Thyroid gland (tissue), 4 donors: ENCODE measurements around the gene METTL26.

Source experiments
- CTCF ChIP-seq, 6 experiments: fragments of 200-600 bp in 3 of 6; fragments of 450-650 bp in 3 of 6; sonication (generic) in 3 of 6; IDR thresholded peaks; one replicate each; pipeline ENCODE4 v1.5.1; 2016 to 2019; ENCODE audit warnings: antibody characterized with exemption in 6 of 6, mild to moderate bottlenecking in 2 of 6, inconsistent platforms in 1 of 6, moderate library complexity in 1 of 6
- POLR2A ChIP-seq, 2 donors: fragments of 450-650 bp; IDR thresholded peaks; one replicate each; pipeline ENCODE4 v1.6.1; 2017; ENCODE audit warnings: antibody characterized with exemption in 2 of 2, mild to moderate bottlenecking in 2 of 2, moderate library complexity in 1 of 2

- TF ChIP-seq CTCF (IDR thresholded peaks at IDR 0.05) = no peak
- no peak for TF ChIP-seq POLR2A (IDR thresholded peaks at IDR 0.05)
Measured at GRCh38 chr16:616733-617586, 19.1 kb downstream of the METTL26 start.
